Esophagus muscularis mucosa (tissue), 4 donors: Measurements from ENCODE around the gene TMEM150A.

Source experiments
- EP300 ChIP-seq: sonication (generic); formaldehyde crosslinking; IDR thresholded peaks from one replicate; pipeline ENCODE4 v1.6.1; 2017; ENCODE audit warnings: antibody characterized with exemption
- POLR2A ChIP-seq: fragments of 450-650 bp; IDR thresholded peaks from one replicate; pipeline ENCODE4 v1.6.1; 2017; ENCODE audit warnings: antibody characterized with exemption, moderate library complexity, mild to moderate bottlenecking, low read depth
- POLR2AphosphoS5 ChIP-seq, 2 donors: sonication (generic); formaldehyde crosslinking; IDR thresholded peaks; one replicate each; pipeline ENCODE4 v1.6.1; 2017; ENCODE audit warnings: antibody characterized with exemption in 2 of 2
- TF ChIP-seq, protein P1 (sequence below), 3 experiments: fragments of 200-600 bp in 2 of 3; fragments of 450-650 bp in 1 of 3; sonication (generic) in 2 of 3; IDR thresholded peaks; one replicate each; pipeline ENCODE4 v1.5.1; 2017 to 2019; ENCODE audit warnings: antibody characterized with exemption in 3 of 3, mild to moderate bottlenecking in 2 of 3, moderate library complexity in 1 of 3

DNA sequence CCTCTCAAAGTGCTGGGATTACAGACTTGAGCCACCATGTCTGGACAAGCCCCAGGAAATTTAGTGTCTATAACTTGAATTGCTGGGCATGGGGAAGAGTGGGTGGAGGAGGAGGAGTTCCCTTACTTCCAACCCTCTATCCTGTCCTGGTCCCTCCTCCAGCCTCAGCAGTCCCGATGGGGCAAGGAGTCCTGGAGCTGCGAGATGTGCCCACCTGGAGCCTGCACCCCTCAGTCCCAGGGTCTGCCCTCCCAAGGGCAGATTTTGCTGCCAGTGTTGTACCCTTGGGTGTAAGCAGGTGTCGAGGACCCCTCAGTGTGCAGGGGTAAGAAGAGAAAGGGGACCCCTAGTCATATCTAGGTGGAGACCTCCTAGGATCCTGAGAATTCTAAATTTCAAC is 22.3 kb downstream of the TMEM150A start:
- TF ChIP-seq, protein P1, sequence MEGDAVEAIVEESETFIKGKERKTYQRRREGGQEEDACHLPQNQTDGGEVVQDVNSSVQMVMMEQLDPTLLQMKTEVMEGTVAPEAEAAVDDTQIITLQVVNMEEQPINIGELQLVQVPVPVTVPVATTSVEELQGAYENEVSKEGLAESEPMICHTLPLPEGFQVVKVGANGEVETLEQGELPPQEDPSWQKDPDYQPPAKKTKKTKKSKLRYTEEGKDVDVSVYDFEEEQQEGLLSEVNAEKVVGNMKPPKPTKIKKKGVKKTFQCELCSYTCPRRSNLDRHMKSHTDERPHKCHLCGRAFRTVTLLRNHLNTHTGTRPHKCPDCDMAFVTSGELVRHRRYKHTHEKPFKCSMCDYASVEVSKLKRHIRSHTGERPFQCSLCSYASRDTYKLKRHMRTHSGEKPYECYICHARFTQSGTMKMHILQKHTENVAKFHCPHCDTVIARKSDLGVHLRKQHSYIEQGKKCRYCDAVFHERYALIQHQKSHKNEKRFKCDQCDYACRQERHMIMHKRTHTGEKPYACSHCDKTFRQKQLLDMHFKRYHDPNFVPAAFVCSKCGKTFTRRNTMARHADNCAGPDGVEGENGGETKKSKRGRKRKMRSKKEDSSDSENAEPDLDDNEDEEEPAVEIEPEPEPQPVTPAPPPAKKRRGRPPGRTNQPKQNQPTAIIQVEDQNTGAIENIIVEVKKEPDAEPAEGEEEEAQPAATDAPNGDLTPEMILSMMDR (IDR thresholded peaks at IDR 0.05): no peak
- TF ChIP-seq POLR2A: no peak
- no peak for TF ChIP-seq POLR2AphosphoS5 (IDR thresholded peaks at IDR 0.05)
- no peak for TF ChIP-seq EP300
